GM19193 (cell line): ENCODE measurements around the gene ACBD4.
A peak's percentile ranks its signal among the peaks of the same experiment; 100 is the strongest.

Source experiments
- POLR2A ChIP-seq: IDR thresholded peaks from 4 replicates; pipeline ENCODE4 v1.6.1; 2011; ENCODE audit not compliant: insufficient read depth, insufficient read length; ENCODE audit errors: extremely low read depth

The ACBD4 gene

DNA sequence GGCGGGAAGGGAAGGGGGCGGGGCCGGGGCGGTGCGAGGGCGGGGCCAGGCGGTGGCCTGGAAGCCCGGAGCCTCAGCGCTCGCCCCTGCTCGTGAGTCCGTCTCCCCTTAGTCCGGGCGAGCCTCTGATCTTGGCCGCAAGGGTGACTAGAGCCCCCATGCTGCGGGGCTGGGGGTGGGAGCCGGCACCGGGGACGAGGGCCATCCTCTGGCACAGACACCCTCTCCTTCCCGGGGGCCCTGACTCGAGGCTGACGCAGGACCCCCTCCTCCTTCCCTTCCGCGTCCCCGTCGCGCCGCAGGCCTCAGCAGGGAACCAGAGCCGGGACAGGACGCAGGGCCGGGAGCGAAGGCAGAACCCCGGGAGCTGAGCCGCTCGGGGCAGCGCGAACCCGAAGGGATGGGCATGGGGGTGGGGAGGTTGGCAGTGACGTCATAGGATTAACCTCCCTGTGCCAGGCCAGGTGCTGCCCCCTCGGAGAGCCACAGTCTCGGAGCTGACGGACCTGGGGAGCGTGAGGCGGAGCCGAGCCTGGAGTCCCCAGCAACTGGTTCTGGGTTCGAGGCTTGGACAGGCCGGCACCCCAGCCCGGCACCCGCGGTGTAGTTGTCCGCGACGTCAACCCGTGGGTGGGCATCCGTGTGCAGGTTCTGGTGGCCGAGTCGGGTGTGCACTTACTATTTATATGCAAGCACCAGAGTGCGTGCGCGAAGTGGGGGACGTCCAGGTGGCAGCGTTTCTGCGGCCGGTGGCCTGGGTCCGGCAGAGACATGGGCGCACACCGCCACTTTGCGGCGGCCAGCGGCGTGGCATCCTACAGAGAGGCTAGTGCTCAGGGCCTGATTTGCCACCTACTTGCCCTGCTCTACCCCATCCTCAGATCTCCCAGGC is 2.7 kb upstream of the ACBD4 start:
- TF ChIP-seq POLR2A = peak; percentile 42

DNA sequence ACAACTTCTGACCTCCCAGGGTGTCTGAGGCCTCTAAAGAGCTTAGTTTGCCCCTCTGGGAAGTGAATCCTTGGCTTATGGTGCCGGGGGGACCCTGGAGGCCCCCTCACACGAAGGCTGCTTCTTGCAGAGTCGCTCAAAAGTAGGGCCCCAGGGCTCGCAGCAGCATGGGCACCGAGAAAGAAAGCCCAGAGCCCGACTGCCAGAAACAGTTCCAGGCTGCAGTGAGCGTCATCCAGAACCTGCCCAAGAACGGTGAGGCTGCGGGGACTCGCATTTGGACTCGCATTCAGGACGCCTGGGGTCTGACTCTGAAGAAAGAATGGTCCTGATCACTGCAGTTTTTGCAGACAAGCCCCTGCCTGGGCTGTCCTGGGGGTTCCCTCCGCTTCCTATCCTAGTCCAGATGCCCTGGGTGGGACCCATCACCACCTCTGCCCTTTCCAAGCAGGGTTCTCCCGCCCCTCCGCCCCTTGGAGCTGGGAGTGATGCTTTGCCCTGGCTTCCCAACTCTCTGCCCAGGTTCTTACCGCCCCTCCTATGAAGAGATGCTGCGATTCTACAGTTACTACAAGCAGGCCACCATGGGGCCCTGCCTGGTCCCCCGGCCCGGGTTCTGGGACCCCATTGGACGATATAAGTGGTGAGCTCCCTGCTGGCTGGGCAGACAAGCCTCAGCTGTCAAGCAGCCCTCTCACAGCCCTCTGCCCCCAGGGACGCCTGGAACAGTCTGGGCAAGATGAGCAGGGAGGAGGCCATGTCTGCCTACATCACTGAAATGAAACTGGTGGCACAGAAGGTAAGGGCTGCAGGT is 698 bp downstream of the ACBD4 start:
- TF ChIP-seq POLR2A = no peak

GRCh38 chr17:45136846-45137560 is 1.5 kb downstream of the ACBD4 start:
- TF ChIP-seq POLR2A = no peak

GRCh38 chr17:45137561-45138305 is 2.2 kb downstream of the ACBD4 start:
- TF ChIP-seq POLR2A = no peak

- no peak for TF ChIP-seq POLR2A
These were observed 3.5 kb downstream of the ACBD4 start for GRCh38 chr17:45138911-45139532.

- TF ChIP-seq POLR2A = no peak
These were observed 4.0 kb downstream of the ACBD4 start for GRCh38 chr17:45139533-45139920.

- no peak for TF ChIP-seq POLR2A
These were observed 7.7 kb downstream of the ACBD4 start for GRCh38 chr17:45143094-45143670.

- no peak for TF ChIP-seq POLR2A
These were observed 8.3 kb downstream of the ACBD4 start for GRCh38 chr17:45143767-45144198.

DNA sequence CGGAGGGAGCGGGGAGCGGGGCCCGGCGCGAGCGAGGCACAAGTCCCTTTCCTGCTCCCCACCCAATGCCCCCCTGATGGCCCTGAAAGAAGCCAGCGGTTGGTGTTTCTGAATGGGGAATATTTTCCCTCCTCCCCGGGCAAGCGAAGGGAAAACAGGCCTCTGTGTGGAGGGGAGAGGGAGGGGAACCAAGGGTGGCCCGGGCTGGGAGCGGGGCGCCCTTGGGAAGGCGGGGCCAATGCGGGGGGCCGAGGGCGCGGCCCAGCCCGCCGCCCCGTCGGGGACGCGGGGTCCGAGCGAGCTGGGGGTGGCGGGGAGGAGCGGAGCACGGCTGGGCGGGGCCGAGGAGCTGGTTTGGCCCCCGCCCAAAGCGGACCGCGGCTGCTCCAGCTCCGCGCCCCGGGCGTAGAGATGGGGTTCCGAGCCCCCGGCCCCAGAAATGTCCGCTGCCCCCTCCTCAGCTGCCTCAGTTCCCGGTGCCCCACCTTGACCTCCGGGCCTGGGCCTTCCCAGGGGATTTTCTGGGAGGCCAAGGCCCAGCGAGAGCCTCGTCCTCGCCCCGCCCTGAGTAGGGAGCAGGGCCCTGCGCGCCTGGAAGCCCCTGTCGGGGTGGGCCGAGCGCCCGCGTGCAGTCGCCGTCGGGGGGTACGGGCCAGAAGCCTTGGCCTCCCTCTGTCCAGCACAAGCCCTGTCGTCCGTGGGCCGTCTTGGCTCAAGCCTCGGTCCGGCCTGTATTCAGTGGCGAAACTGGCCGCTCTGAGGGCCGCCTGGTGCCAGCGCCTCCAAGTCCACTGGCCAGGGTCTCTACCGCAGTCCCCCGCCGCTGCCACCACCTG is 8.9 kb downstream of the ACBD4 start:
- TF ChIP-seq POLR2A = no peak

- no peak for TF ChIP-seq POLR2A
These were observed 9.5 kb downstream of the ACBD4 start for GRCh38 chr17:45145035-45145389.

GRCh38 chr17:45146166-45146565 is 10.7 kb downstream of the ACBD4 start:
- no peak for TF ChIP-seq POLR2A

- no peak for TF ChIP-seq POLR2A
These were observed 11.1 kb downstream of the ACBD4 start for GRCh38 chr17:45146592-45146889.
